ENCODE measurements around the gene TSPAN16. TPM values are rescaled to one million over a fixed set of nuclear protein-coding genes. Genes with fewer than 3 reads are reported as not detected.

Gene TSPAN16
- total and polyA plus RNA-seq, 2 experiments from 2014 or later, result not detected

GRCh38 chr19:11337080-11337479 lies 41.1 kb downstream of the TSPAN16 start:
- no peaks in the 10 kb centered on the region for H3K9me3 Mint-ChIP-seq
- Histone ChIP-seq H4K20me1 (replicated peaks; ENCODE audit: insufficient read depth) (no peaks in the 10 kb centered on the region; the same call in 1 of the 2 replicates), H2AFZ (no peak overlapping the region), H3K79me2 (replicated peaks; ENCODE audit: insufficient read depth) (no peaks in the 10 kb centered on the region), H3K36me3 (ENCODE audit: insufficient read depth) (no peaks in the 10 kb centered on the region), H3K4me2 (no peak overlapping the region), H3F3A (replicated peaks; ENCODE audit: low read depth) (0 out of 2 replicates have a peak, but pooled peaks cover 3% of the 10 kb centered on the region), H3K4me1 (ENCODE audit: insufficient read depth) (peaks cover 3% of the 10 kb centered on the region; the same call in 1 of the 2 replicates), H3K9me2 (ENCODE audit: insufficient read depth) (no peaks in the 10 kb centered on the region), H3K27me3 (ENCODE audit: insufficient read depth) (no peaks in the 10 kb centered on the region), H3K4me3 (no peak overlapping the region), H3K27ac (ENCODE audit: low read depth) (no peak overlapping the region)
- peaks cover 3% of the 10 kb centered on the region; the same call in 2 of the 3 replicates for H3K4me1 Mint-ChIP-seq
- ATAC-seq, result no peak
- H3K4me3 Mint-ChIP-seq, result no peak overlapping the region
- no peak overlapping the region for H3K27ac Mint-ChIP-seq
- TF ChIP-seq JUNB (IDR thresholded peaks at IDR 0.05; ENCODE audit: unreplicated experiment) (no peak), EZH2 (IDR thresholded peaks at IDR 0.05; ENCODE audit: low read depth, unreplicated experiment) (no peak), REST (IDR thresholded peaks at IDR 0.05; ENCODE audit: unreplicated experiment) (no peak), NANOG (IDR thresholded peaks at IDR 0.05; ENCODE audit: borderline replicate concordance) (no peak), EZH2phosphoT487 (IDR thresholded peaks at IDR 0.05; ENCODE audit: unreplicated experiment) (no peak), CREB1 (CRISPR knock-in tag; IDR thresholded peaks at IDR 0.05; ENCODE audit: low read depth) (no peak), ETS1 (IDR thresholded peaks at IDR 0.05) (no peak), ZNF114 (CRISPR knock-in tag; IDR thresholded peaks at IDR 0.05) (no peak), CTCF (conservative IDR thresholded peaks at IDR 0.05; ENCODE audit: low read depth in 2 of 2) (no peak), ZNF331 (CRISPR knock-in tag; IDR thresholded peaks at IDR 0.05; ENCODE audit: low read depth) (no peak), STAT1 (IDR thresholded peaks at IDR 0.05; ENCODE audit: unreplicated experiment) (no peak), POLR2AphosphoS5 (IDR thresholded peaks at IDR 0.05; ENCODE audit: low read depth) (no peak), ZNF462 (CRISPR knock-in tag; IDR thresholded peaks at IDR 0.05) (no peak)
- peaks cover 11% of the 10 kb centered on the region for H3K27me3 Mint-ChIP-seq (ENCODE audit: insufficient read depth, low read depth, poor library complexity)
- no peak for DNase-seq (ENCODE audit: low spot score)
- H3K36me3 Mint-ChIP-seq (ENCODE audit: low read depth), result peaks cover 36% of the 10 kb centered on the region
